ENCODE results near the gene SERPINB12.
A peak's percentile ranks its signal among the peaks of the same experiment; 100 is the strongest.

SERPINB12 gene

GRCh38 chr18:63542069-63542468, at the start of gene SERPINB12:
Gene SERPINB12, plus strand, starts transcription at chr18:63542369. Its CDS starts 13,791 bp downstream, at chr18:63556160.
- Histone ChIP-seq H2AFZ (ENCODE audit: low read depth, low read length) (no peak within 1 kb of the TSS), H3K4me1 (ENCODE audit: insufficient read depth, low read length) (peaks cover 36% of the 10 kb centered on the region), H3K9me3 (ENCODE audit: low read length) (peaks cover 2% of the 10 kb centered on the region), H3K4me3 (ENCODE audit: low read length) (no peak within 1 kb of the TSS), H3K27me3 (ENCODE audit: insufficient read depth, low read length) (no peaks in the 10 kb centered on the region), H3K36me3 (ENCODE audit: insufficient read depth, low read length) (no peaks in the 10 kb centered on the region)

GRCh38 chr18:63492851-63493250, 49.3 kb upstream of the SERPINB12 start:
- Histone ChIP-seq H3K36me3 (ENCODE audit: insufficient read depth, low read length) (no peaks in the 10 kb centered on the region), H3K27me3 (ENCODE audit: insufficient read depth, low read length) (peaks cover 5% of the 10 kb centered on the region), H3K9me3 (ENCODE audit: low read length) (no peaks in the 10 kb centered on the region), H3K4me3 (ENCODE audit: low read length) (no peak overlapping the region), H2AFZ (ENCODE audit: low read depth, low read length) (no peak overlapping the region), H3K4me1 (ENCODE audit: insufficient read depth, low read length) (no peaks in the 10 kb centered on the region)

GRCh38 chr18:63495675-63496074, 46.5 kb upstream of the SERPINB12 start:
- H3K4me1 ChIP-seq (ENCODE audit: insufficient read depth, low read length), result no peaks in the 10 kb centered on the region
- H3K4me3 ChIP-seq (ENCODE audit: low read length), result no peak overlapping the region
- H3K36me3 ChIP-seq (ENCODE audit: insufficient read depth, low read length), result no peaks in the 10 kb centered on the region
- no peak overlapping the region for H2AFZ ChIP-seq (ENCODE audit: low read depth, low read length)
- no peaks in the 10 kb centered on the region for H3K9me3 ChIP-seq (ENCODE audit: low read length)
- H3K27me3 ChIP-seq (ENCODE audit: insufficient read depth, low read length), result peaks cover 5% of the 10 kb centered on the region

GRCh38 chr18:63505566-63506335, 36.4 kb upstream of the SERPINB12 start:
- Histone ChIP-seq H3K4me1 (ENCODE audit: insufficient read depth, low read length) (no peaks in the 10 kb centered on the region), H2AFZ (ENCODE audit: low read depth, low read length) (no peak overlapping the region), H3K36me3 (ENCODE audit: insufficient read depth, low read length) (no peaks in the 10 kb centered on the region), H3K9me3 (ENCODE audit: low read length) (no peaks in the 10 kb centered on the region), H3K27me3 (ENCODE audit: insufficient read depth, low read length) (no peaks in the 10 kb centered on the region), H3K4me3 (ENCODE audit: low read length) (no peak overlapping the region)

- H3K36me3 ChIP-seq (ENCODE audit: insufficient read depth, low read length), result no peaks in the 10 kb centered on the region
- H3K4me1 ChIP-seq (ENCODE audit: insufficient read depth, low read length), result no peaks in the 10 kb centered on the region
- H2AFZ ChIP-seq (ENCODE audit: low read depth, low read length), result no peak overlapping the region
- no peak overlapping the region for H3K4me3 ChIP-seq (ENCODE audit: low read length)
- H3K9me3 ChIP-seq (ENCODE audit: low read length), result no peaks in the 10 kb centered on the region
- no peaks in the 10 kb centered on the region for H3K27me3 ChIP-seq (ENCODE audit: insufficient read depth, low read length)
These were observed 35.9 kb upstream of the SERPINB12 start for GRCh38 chr18:63506336-63506646.

GRCh38 chr18:63508596-63508995, 33.6 kb upstream of the SERPINB12 start:
- Histone ChIP-seq H3K27me3 (ENCODE audit: insufficient read depth, low read length) (no peaks in the 10 kb centered on the region), H2AFZ (ENCODE audit: low read depth, low read length) (no peak overlapping the region), H3K9me3 (ENCODE audit: low read length) (no peaks in the 10 kb centered on the region), H3K36me3 (ENCODE audit: insufficient read depth, low read length) (no peaks in the 10 kb centered on the region), H3K4me1 (ENCODE audit: insufficient read depth, low read length) (no peaks in the 10 kb centered on the region), H3K4me3 (ENCODE audit: low read length) (no peak overlapping the region)

- H3K9me3 ChIP-seq (ENCODE audit: low read length), result no peaks in the 10 kb centered on the region
- H3K4me1 ChIP-seq (ENCODE audit: insufficient read depth, low read length), result no peaks in the 10 kb centered on the region
- H3K4me3 ChIP-seq (ENCODE audit: low read length), result no peak overlapping the region
- H2AFZ ChIP-seq (ENCODE audit: low read depth, low read length), result no peak overlapping the region
- no peaks in the 10 kb centered on the region for H3K36me3 ChIP-seq (ENCODE audit: insufficient read depth, low read length)
- peaks cover 3% of the 10 kb centered on the region for H3K27me3 ChIP-seq (ENCODE audit: insufficient read depth, low read length)
These were observed 30.9 kb upstream of the SERPINB12 start for GRCh38 chr18:63511285-63511684.

GRCh38 chr18:63514326-63514725, 27.8 kb upstream of the SERPINB12 start:
- Histone ChIP-seq H3K4me3 (ENCODE audit: low read length) (no peak overlapping the region), H3K36me3 (ENCODE audit: insufficient read depth, low read length) (no peaks in the 10 kb centered on the region), H3K27me3 (ENCODE audit: insufficient read depth, low read length) (peaks cover 3% of the 10 kb centered on the region), H3K4me1 (ENCODE audit: insufficient read depth, low read length) (peaks cover 8% of the 10 kb centered on the region), H2AFZ (ENCODE audit: low read depth, low read length) (no peak overlapping the region), H3K9me3 (ENCODE audit: low read length) (no peaks in the 10 kb centered on the region)

- no peaks in the 10 kb centered on the region for H3K9me3 ChIP-seq (ENCODE audit: low read length)
- H2AFZ ChIP-seq (ENCODE audit: low read depth, low read length), result no peak overlapping the region
- H3K27me3 ChIP-seq (ENCODE audit: insufficient read depth, low read length), result peaks cover 3% of the 10 kb centered on the region
These were observed 27.1 kb upstream of the SERPINB12 start for GRCh38 chr18:63514888-63515678.

GRCh38 chr18:63515801-63516200, 26.4 kb upstream of the SERPINB12 start:
- no peak overlapping the region for H3K4me3 ChIP-seq (ENCODE audit: low read length)
- H2AFZ ChIP-seq (ENCODE audit: low read depth, low read length), result no peak overlapping the region
- no peaks in the 10 kb centered on the region for H3K36me3 ChIP-seq (ENCODE audit: insufficient read depth, low read length)
- H3K9me3 ChIP-seq (ENCODE audit: low read length), result no peaks in the 10 kb centered on the region
- H3K4me1 ChIP-seq (ENCODE audit: insufficient read depth, low read length), result peaks cover 8% of the 10 kb centered on the region
- H3K27me3 ChIP-seq (ENCODE audit: insufficient read depth, low read length), result peaks cover 3% of the 10 kb centered on the region

More at GRCh38 chr18:63514888-63515678, 27.1 kb upstream of the SERPINB12 start:
- Histone ChIP-seq H3K36me3 (ENCODE audit: insufficient read depth, low read length) (no peaks in the 10 kb centered on the region), H3K4me3 (ENCODE audit: low read length) (no peak overlapping the region), H3K4me1 (ENCODE audit: insufficient read depth, low read length) (peaks cover 8% of the 10 kb centered on the region)

GRCh38 chr18:63518178-63519012, 23.8 kb upstream of the SERPINB12 start:
- Histone ChIP-seq H3K4me1 (ENCODE audit: insufficient read depth, low read length) (peaks cover 8% of the 10 kb centered on the region), H3K9me3 (ENCODE audit: low read length) (no peaks in the 10 kb centered on the region), H3K27me3 (ENCODE audit: insufficient read depth, low read length) (peaks cover 3% of the 10 kb centered on the region), H2AFZ (ENCODE audit: low read depth, low read length) (peak overlapping the region; percentile 18), H3K4me3 (ENCODE audit: low read length) (no peak overlapping the region), H3K36me3 (ENCODE audit: insufficient read depth, low read length) (no peaks in the 10 kb centered on the region)

GRCh38 chr18:63520053-63520685, 22.0 kb upstream of the SERPINB12 start:
- H3K4me3 ChIP-seq (ENCODE audit: low read length), result no peak overlapping the region
- H3K4me1 ChIP-seq (ENCODE audit: insufficient read depth, low read length), result peaks cover 8% of the 10 kb centered on the region
- H3K36me3 ChIP-seq (ENCODE audit: insufficient read depth, low read length), result no peaks in the 10 kb centered on the region
- H3K27me3 ChIP-seq (ENCODE audit: insufficient read depth, low read length), result no peaks in the 10 kb centered on the region
- H3K9me3 ChIP-seq (ENCODE audit: low read length), result no peaks in the 10 kb centered on the region
- H2AFZ ChIP-seq (ENCODE audit: low read depth, low read length), result no peak overlapping the region

Measured in neuron (in vitro differentiated cells).